ENCODE data around the gene HECTD4.

- no peak for TF ChIP-seq CTCF (IDR thresholded peaks at IDR 0.05)
- TF ChIP-seq POLR2AphosphoS5 (IDR thresholded peaks at IDR 0.05; ENCODE audit: low read depth, low read length) = no peak
Observed at GRCh38 chr12:112413855-112414625, 31.8 kb upstream of the HECTD4 start.

All from Panc1 (cell line).